Suppressor macrophage (primary cell): ENCODE measurements around the gene GPR4.
"Not testable (repeated sequence)": the region's sequence is repeated elsewhere in the genome, so short reads cannot be mapped to it uniquely, and the experiment has no call there.

ENCODE experiments used
- DNase-seq, 4 experiments: peaks; one replicate each; pipeline ENCODE4 v3.0.0-alpha.2; 2020 to 2022
- total RNA-seq, 17 experiments: gene quantifications; one replicate each; lab custom pipeline; 2026; ENCODE audit warnings: mixed read lengths in 6 of 17, inconsistent platforms in 3 of 17; lab: John Stamatoyannopoulos, UW

Gene GPR4
- 0 to 1.7 (median 0) reads per million in 17 experiments for total RNA-seq

DNA sequence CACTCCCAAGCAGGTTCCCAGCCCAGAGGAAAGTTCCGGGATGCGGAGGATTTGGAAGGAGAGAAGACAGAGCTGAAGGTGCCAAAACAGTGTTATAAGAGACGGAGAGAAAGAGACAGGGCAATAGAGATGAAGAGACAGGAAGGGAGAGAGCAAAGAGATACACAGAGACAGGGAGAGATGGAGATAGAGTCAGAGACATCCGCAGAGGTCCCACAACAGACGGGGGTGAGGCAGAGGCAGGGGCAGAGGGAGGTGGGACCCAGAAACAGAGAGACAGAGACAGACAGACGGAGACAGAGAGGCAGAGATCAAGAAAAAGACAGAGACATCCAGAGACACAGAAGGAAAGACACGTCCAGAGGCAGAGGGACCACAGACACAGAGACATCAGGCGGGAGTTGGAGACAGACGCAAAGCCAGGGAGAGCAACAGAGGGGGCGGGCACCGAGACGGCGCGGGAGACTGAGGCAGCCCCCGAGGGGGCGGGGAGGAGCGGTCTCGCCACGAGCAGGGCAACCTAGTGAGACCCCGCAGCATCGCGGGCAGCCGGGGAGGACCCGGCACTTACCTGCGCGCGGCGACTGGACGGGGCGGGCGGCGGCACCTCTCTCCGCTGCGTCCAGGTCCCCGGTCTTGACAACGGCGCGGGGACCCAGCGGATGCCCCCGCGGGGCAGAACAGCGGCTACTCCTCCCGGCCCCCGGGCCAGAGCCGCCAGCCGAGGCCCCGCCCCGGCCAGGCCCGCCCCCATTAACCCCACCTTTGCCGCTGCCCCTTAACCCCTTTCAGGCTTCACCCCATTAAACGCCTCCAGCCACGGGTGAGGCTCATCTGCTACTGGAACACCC, at the start of gene GPR4:
Gene GPR4, minus strand, starts transcription at position 689 of the 851 bp plus-strand sequence. CDS start 10,346 bp downstream, outside the sequence.
- DNase-seq, result peak in 1 of 4 experiments; percentile 9

DNA sequence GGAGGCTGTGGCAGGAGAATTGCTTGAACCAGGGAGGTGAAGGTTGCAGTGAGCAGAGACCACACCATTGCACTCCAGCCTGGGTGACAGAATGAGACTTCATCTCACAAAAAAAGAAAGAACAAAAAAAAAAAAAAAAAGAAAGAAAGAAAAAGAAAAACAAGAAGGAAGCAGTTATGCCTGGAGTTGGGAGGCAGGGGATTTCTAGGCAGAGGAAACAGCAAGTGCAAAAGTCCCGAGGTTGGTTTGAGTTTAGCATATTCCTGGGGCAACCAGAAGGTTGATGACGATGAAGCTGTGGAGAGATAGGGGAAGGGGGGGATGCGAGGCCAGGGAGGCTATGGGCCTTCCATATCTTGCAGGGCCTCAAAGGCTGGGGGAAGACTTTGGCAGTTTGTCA, 48.7 kb upstream of the GPR4 start:
- DNase-seq, result no peak

DNA sequence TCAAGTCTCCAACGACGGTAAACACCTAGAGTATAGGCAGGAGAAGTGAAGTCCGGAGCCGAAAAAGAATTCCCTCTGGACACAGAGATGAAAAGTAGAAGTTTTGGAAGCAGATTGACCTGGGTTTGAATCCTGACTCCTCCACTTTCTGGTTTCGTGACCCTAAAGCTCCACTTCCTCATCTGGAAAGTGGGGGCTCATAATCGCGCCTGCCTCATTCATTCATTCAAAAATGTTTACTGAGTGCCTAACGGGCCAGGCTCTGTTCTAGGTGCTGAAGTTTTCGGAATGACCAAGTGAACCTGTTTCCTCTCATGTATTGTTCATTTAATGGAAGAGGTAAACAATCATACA, 44.3 kb upstream of the GPR4 start:
- DNase-seq, result peak in 1 of 4 experiments; percentile 7

DNA sequence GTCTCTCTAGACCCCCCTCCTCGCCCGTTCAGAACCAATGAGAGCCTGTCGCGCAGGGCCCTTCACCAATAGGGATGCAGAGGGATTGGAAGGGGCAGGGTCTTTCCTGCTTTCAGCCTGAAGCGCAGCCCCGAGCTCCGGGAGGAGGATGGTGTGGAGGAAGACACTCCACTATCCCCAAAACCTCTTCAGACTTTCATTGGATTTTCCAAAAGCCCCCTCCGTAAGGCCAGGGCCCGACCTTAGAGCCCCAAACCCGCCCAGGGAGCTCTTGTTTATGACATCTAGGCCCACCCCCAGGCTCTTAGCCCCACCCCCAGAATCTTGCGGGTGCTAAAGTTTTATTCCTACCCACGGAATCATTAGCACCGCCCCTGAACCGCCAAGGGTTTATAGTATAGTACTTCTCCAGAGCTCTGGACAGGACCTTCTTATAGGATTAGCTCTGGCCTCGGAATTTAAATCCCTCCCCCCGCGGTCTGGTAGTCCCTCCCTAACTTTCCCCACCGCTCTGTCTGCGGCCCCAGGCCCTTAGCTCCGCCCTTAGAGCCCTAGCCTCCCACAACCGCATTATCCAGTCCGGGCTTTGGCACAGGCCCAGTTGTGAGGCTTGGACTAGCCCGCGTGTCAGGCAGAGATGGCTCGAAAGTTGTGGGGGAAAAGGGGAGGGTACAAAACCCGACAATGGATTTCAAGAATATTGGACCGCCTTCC, 43.8 kb upstream of the GPR4 start:
- DNase-seq, result peak; percentile 47 to 67 (median 56)

DNA sequence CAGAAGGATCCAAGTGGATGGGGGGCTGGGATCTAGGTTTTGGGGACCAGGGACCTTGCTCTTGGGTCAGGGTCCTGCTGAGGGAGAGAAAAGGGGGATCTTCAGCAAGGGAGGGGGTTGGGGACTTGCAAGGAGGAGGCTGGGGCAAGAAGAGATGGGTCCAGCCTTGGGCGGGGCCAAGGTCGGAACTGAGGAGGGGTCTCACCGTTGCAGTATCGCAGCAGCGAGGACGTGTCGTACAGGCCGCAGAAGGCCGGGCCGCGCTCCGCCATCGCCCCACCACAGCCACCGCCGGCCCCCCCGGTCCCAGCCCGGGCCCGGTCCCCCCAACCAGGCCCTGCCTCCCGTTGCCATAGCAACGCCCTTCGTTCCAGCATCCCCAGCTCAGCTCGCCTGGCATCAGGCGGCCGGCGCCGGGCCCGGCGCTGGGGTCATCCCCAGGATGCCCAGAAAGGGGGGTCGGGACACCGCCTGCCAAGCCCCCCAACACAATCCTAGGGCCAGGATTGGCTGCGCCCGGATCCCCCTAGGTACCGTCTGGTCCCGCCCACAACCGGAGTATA, 43.1 kb upstream of the GPR4 start:
- peak in 1 of 4 experiments; percentile 16 for DNase-seq

DNA sequence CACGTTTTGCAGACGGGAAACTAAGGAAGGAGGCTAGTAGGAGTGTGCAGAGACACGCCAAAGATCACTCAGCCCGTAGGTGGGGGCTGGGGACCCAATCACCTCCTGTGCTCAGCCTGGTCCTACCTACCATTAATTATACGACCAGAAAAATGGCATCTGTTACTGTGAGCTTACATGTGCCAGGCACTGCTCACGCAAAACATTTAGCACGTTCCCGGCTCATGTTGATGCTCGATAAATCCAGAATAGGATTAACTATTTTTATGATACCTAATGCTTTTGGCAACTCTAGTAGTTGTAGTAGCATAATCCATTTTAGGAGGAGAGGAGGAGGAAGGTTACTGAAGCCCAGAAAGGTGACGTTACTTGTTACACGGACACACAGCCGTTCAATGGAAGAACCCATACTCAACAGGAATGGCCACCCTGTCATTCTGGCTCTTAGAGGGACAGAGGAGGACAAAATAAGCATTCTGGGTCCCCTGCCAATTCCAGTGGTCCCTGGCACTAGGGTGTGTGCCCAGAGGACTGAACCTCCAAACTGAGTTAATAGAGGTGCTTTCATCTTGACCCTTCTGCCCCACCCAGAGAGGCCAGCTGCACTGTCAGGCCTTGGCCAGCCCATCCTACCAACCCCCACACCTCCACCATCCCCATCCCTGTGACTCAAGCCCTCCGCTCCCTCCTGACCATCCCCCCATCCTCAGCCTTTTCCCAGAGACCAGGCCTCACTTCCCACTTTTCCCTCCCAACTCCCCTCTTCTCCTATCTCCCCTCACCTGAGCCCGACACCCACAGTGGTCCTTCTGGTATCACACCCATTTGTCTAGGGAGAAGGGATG, 42.1 kb upstream of the GPR4 start:
- DNase-seq, result no peak

DNA sequence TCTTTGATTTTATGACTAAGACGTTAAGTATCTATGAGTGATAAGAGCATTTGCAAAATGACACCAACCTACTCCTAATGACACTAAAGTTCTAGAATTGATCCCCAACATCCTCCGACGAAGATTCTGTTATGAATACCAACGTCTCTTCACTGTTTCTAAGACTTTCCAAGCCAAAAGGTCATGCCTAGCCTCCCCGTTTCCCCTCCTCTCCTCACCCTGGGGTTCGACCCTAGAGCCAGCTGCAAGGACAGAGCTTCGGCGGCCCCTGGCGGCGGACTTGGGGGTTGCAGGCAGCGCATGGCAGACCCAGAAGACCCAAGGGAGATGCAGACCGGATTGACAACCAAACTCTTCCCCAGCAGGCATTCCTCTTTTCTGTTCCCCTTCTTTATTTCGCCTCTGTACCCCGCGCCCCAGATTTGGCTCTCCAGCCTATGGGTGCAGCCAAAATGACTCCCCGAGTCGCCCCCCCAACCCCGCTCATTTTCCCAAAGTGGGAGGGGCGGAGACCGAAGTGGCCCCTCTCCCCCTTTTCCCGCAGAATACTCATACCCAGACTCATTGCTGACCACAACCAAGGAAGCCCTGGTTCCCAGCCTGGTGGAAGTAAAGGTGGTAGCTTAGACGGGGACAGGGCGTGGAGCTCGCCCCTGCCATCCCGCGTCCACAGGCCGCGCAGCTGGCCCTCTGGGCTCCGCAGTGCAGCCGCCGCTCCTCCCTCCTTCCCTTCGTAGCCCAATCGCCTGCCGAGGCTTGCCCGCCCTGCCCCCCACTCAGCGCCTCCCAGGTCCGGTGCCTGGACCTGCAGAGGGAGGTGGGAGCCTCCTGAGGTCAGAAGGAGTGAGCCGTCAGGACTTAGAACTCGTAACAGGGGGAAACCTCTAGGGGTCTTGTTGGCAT, 41.3 kb upstream of the GPR4 start:
- DNase-seq, result peak; percentile 86 to 94 (median 90)

DNA sequence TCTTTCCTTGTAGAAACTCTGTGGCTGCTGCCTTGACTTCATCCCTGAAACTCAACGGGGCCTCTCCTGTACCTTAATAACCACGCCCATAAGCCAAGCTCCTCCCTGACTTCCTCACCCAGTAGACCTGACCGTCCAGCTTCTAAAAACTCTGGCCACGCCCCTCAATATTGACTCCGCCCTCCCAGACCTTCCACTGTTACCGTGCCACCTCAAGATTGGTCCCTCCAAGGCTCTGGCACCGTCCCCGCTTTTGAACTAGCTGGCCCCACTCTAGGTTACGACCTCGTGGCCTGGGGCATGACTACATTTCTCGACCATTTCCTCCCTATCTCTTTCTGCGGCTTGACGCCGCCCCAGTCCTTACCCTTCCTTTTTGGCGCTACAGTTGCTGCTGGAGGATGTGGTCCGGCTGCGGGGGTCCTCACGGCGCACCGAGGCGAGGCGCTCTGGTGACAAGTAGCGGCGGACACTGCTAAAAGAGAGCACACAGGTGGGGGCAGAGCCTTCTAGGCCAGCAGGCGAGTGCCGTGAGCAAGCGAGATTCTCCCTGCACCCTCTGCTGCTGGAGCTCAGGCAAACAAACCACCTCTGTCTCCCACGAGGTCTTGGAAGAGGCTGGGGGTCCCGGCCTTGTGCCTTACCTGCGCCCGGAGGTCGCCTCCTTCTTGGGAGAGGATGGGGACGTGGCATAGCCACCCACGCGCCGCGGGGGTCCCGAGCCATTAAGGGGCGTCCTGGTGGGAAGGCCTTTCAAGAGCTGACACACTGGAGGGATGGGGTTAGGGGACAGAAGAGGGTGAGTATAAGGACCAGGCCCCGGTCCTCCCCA, 39.5 kb upstream of the GPR4 start:
- DNase-seq, result peak; percentile 78 to 85 (median 82)

DNA sequence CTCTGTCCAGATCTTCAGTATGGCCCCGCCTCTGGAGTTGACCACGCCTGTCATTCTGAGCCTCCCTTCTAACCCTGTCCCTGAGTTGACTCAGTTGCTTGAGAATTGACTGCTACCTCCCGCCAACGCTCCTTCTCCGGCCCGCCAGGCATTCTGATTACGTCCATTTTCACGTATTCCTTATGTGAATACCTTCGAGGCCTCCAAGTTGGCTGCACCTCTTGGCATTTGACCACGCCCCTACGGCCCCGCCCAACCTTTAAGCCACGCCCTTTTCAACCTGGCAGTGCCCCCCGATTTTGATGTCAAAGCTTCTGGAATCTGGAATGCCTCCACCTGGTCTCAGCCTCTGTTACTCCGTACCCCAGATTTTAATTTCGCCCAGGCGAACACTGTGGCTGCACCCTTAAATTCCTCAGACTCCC, 38.8 kb upstream of the GPR4 start:
- no peak for DNase-seq

DNA sequence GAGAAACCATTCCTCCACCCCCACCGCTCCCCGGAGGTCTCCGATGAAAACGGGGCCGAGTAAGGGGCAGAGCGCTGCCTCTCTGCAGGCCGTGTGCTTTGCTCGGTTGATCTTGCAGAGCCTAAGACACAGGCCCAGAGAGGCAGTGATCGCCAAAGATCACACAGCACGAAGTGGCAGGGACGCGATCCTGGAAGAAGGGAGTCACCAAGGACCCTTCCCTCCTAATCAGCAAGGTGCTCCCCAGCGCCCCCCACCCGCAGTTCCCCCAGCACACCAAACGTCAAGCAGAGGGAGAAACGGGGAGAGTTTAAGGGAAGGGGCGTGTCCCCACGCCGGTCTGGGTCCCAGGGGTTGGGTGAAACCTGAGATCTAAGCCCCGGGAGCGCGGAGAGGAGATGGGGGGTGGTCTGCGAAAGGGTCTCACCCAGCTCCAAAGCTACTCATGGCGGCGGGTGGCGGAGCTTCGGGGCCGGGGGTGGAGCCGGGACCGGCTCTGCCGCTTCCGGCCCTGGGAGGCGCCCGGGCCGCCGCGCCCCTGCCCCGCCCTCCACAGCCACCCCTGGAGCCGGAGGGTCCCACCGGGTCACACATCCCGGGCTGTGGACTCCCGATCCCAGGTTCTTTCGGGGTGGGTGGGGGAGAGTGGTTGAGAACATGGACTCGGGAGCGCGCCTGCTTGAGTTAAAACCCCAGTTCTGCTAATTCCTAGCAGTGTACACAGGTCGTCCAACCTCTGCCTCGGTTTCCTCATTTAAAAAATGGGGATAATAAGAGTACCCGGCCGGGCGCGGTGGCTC, 37.1 kb upstream of the GPR4 start, which contains the start of gene EML2:
Gene EML2, minus strand, starts transcription at position 468 of the 800 bp plus-strand sequence. Its CDS starts 21 bp downstream, at position 447.
- DNase-seq, result peak; percentile 31 to 78 (median 56)

DNA sequence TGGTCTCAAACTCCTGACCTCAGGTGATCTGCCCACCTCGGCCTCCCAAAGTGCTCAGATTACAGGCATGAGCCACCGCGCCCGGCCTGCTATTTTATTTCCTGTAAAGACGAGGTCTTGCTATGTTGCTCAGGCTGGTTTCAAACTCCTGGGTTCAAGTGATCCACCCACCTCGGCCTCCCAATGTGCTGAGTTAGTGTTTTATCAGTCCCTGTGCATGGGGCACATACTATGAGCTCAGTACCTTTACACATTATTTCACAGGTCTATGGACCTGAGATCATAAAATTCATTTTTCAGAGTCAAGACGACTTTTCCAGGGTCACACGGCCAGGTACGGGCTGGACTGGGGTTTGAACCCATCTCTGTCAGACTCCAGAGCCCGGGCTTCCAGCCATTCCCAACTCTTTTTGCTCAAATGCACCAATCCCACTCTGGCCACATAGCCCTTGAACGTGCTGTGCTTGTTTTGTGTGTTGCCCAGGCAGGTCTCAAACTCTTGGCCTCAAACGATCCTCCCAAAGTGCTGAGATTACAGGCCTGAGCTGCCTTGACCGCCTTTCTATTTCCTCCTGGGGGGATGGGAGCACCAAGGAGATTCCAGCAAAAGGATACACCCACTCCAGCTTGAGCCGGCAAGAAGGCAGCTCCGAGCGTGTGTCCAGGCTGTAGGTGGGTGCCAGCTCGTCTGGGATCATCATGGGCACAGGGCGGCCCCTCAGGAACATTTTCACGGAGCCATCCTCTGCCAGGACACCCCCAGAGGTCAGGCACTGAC, 36.1 kb upstream of the GPR4 start:
- DNase-seq, result no peak

DNA sequence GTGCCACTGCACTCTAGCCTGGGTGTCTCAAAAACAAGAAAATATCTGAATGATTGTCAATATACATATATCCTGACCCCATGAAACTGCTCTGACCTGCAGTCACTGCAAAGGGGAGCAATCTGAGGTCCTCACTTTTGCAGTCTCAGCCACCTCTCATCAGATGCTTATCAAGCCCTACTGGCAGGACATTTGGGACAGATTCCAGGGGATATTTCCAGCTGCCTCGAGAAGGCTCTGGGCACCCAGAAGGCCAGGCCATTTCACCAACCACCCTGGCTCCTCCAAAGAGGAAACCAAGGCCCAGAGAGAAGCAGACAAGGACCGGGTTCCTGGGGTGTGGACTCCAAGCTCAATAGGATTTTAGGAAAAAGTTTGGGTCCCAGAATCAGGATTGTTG, 34.9 kb upstream of the GPR4 start:
- DNase-seq, result no peak

DNA sequence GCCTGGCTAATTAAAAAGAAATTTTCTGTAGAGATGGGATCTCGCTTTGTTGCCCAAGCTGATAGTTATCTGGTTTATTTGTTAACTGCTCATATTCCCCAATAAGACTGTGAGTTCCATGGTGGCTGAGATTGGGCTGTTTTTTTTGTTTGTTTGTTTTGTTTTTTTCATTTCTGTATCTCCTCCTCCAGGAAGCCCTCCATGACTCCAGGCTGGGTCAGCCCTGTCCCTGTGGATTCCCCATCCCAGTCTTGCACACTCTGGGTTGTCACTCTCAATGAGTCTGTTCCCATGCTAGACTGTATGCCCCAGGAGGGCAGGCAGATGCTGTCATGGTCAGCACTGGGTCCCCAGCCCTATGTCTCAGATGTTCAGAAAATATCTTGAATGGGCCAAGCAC, 34.3 kb upstream of the GPR4 start:
- DNase-seq, result no peak

DNA sequence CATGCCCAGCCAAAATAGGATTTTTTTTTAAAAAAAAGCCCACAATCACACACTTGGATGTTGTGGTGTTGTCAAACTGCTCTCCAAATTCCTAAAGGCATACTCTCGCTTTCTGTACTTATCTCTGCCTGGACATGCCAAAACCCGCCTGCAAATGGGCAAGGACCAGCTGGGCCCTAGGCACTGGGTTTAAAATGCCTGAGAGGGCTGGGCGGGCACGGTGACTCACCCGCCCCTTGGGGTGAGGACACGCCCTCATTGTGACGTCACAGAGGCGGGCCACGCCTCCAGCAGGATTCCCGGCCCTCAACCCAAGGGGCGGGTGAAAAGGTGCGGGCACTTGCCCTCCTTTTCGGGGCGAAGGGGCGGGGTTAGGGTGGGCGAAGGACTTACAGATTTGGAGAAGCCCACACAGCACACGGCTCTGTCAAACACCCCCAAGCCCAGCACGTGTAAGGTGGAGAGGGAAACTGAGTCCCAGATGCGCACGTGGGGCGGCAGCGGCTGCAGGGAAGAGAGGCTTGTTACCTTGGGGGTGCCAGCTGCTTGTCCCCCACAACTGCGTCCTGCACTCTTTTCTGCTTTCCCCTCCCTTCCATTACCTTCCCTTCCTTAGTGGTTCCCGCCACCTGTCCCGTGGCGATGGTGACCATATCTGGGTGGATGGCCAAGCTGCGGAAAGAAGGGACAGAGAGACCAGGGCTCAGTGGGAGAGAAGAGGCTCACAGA, 30.6 kb upstream of the GPR4 start:
- peak; percentile 28 to 55 (median 37) for DNase-seq

DNA sequence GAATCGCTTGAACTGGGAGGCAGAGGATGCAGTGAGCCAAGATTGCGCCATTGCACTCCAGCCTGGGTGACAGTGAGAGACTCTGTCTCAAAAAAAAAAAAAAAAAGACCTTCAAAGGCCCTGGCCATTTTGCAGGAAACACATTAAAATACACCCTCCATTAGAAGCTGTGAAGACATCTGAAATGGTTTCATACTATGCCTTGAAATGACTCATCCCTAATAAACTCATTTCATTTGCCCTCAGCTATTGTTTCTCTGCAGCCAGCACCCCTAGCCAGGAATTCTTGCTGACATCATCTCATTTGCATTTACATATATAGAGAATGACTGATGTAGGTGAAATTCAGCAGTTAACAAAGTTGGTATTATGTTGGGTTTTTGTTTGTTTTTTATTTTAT, 28.5 kb upstream of the GPR4 start:
- DNase-seq, result peak in 1 of 4 experiments; percentile 20

DNA sequence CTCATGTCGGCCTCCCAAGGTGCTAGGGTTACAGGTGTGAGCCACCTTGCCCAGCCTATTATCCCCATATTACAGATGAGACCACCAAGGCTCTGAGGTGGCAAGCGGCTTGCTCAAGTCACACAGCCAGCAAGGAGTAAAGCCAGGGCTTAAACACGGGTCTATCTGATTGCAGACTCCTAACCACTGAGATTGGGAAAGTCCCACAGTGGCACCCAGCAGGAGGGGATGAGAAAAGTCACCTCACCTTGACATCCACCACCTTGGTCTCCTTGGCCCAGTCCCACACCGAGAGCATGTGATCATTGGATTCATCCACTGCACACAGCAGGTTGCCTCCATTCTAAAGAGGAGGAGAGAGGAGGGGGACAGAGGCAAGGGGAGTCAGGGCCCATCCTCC, 27.7 kb upstream of the GPR4 start:
- DNase-seq, result no peak

DNA sequence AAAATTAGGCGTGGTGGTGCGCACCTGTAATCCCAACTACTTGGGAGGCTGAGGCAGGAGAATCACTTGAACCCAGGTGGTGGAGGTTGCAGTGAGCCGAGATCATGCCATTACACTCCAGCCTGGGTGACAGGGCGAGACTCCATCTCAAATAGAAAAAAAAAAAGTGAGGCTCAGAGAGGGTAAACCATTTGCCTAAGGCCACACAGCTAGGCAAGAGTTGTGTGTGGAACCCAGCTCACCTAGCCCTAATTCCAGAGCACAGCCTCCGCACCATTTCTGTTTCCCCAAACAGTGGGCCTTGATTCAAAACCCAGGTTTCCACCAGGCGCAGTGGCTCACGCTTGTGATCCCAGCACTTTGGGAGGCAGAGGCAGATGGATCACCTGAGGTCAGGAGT, 26.2 kb upstream of the GPR4 start:
- not testable (repeated sequence) for DNase-seq

DNA sequence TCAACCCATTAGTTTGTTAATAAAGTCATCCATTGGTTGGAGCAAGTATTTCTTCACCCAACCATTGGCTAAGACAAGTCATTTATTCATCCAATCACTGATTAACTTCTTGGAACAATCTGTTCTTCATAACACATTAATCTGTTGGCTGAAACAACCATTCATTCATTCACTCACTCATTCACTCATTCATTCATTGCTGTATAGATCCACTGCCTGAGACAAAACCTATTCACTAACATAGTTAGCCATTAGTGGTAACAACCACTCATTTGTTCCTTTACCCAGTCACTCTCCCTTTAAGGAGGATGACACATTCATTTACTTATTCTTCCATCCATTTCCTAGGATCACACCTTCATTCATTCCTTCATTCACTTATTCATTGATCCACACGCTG, 22.0 kb upstream of the GPR4 start:
- no peak for DNase-seq
